ENCODE results near the gene AP4E1.

DNA sequence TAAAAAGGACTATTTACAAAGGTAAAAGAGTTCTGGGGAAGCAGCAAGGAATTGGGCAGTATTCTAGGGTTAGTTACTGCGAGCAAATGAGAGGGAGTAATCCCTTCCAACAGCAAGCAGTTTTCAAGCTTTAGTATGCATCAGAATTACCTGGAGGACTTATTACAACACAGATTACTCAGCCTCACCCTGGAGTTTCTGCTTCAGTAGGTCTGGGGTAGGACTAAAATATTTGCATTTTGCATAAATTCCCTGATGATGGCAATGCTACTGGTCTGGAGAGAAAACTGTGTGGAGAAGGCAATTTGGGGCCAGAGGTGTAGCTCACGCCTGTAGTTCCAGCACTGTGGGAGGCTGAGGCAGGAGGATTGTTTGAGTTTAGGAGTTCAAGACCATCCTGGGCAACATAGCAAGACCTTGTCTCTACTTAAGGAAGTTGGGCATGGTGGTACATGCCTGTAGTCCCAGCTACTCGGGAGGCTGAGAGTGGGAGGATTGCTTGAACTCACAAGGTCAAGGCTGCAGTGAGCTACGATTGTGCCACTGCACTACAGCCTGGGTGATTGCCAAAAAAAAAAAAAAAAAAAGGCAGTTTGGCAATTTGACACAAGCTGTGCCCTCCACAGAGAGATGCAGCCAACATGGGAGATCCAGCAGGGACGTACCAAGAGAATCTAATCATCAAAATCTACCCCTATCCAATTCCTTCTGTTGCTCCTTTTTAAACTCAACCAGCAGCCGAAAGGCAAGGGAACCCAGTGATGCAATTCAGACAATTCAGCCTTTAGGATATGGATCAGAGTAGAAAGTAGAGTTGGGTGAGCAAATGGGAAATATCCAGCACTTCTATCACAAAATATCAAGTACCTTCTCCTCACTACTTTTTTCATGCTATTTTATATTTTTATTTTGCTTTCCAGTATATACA, 27.1 kb upstream of the AP4E1 start:
- TF ChIP-seq, protein P1, sequence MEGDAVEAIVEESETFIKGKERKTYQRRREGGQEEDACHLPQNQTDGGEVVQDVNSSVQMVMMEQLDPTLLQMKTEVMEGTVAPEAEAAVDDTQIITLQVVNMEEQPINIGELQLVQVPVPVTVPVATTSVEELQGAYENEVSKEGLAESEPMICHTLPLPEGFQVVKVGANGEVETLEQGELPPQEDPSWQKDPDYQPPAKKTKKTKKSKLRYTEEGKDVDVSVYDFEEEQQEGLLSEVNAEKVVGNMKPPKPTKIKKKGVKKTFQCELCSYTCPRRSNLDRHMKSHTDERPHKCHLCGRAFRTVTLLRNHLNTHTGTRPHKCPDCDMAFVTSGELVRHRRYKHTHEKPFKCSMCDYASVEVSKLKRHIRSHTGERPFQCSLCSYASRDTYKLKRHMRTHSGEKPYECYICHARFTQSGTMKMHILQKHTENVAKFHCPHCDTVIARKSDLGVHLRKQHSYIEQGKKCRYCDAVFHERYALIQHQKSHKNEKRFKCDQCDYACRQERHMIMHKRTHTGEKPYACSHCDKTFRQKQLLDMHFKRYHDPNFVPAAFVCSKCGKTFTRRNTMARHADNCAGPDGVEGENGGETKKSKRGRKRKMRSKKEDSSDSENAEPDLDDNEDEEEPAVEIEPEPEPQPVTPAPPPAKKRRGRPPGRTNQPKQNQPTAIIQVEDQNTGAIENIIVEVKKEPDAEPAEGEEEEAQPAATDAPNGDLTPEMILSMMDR (IDR thresholded peaks at IDR 0.05; ENCODE audit: insufficient read depth, low read length), result no peak
- TF ChIP-seq POLR2AphosphoS5 (IDR thresholded peaks at IDR 0.05; ENCODE audit: low read depth) (peak; percentile 39; the same call in 1 of the 2 replicates), REST (IDR thresholded peaks at IDR 0.05; ENCODE audit: insufficient replicate concordance, low read depth) (no peak), SPI1 (IDR thresholded peaks at IDR 0.05; ENCODE audit: borderline replicate concordance, low read depth) (no peak), GABPA (IDR thresholded peaks at IDR 0.05; ENCODE audit: low read depth) (no peak)
